Small intestine (tissue), 7 donors: ENCODE results near the gene CNGA4. TPM values are rescaled to one million over a fixed set of nuclear protein-coding genes. Genes with fewer than 3 reads are reported as not detected.
A peak's percentile ranks its signal among the peaks of the same experiment; 100 is the strongest.

Experiments
- DNase-seq, 2 donors: peaks; one replicate each; pipeline versions ENCODE4 v3.0.0 to v3.0.0-alpha.2; 2013
- FAIRE-seq: peaks from 2 replicates; lab custom pipeline; 2012; peaks lifted over from hg19 to GRCh38; lab: Jason Lieb, UNC
- H3K27ac ChIP-seq, 3 donors: one replicate each; pipeline ENCODE4 v1.5.1; 2013; ENCODE audit warnings: low read length in 2 of 3, mild to moderate bottlenecking in 2 of 3, control low read depth in 1 of 3, inconsistent platforms in 1 of 3, low read depth in 1 of 3, moderate library complexity in 1 of 3
- H3K27me3 ChIP-seq, 3 donors: one replicate each; pipeline ENCODE4 v1.6.1; 2013; ENCODE audit warnings: low read length in 3 of 3, inconsistent platforms in 1 of 3; ENCODE audit not compliant: control insufficient read depth in 3 of 3, insufficient read depth in 3 of 3
- H3K36me3 ChIP-seq, 3 donors: one replicate each; pipeline ENCODE4 v1.6.1; 2013; ENCODE audit warnings: low read length in 3 of 3, inconsistent platforms in 1 of 3, low read depth in 1 of 3, mild to moderate bottlenecking in 1 of 3, moderate library complexity in 1 of 3; ENCODE audit not compliant: control insufficient read depth in 3 of 3, insufficient read depth in 2 of 3
- H3K4me1 ChIP-seq, 3 donors: one replicate each; pipeline ENCODE4 v1.6.1; 2013; ENCODE audit warnings: low read length in 2 of 3, inconsistent platforms in 1 of 3, low read depth in 1 of 3, mild to moderate bottlenecking in 1 of 3, moderate library complexity in 1 of 3; ENCODE audit not compliant: control insufficient read depth in 3 of 3, insufficient read depth in 2 of 3
- H3K4me3 ChIP-seq, 3 donors: one replicate each; pipeline ENCODE4 v1.5.1; 2013; ENCODE audit warnings: low read length in 3 of 3, control low read depth in 1 of 3, inconsistent platforms in 1 of 3, low read depth in 1 of 3, mild to moderate bottlenecking in 1 of 3, moderate library complexity in 1 of 3
- H3K9me3 ChIP-seq, 2 donors: one replicate each; pipeline ENCODE4 v1.6.1; 2013; ENCODE audit warnings: low read depth in 1 of 2, low read length in 1 of 2; ENCODE audit not compliant: control insufficient read depth in 2 of 2, insufficient read depth in 1 of 2
- WGBS, 3 donors: extraction: QIAGEN DNeasy Blood & Tissue Kit; methylation state at CpG; one replicate each; pipeline ENCODE4 v1.1.7; 2013; 5-methylcytosine and 5-hydroxymethylcytosine counted together
- polyA plus RNA-seq, 4 donors: library from polyadenylated mRNA; stranded (reverse) in 3 of 4; unstranded in 1 of 4; fragments of 200-250 nt in 3 of 4; fragments of 120-200 nt in 1 of 4; gene quantifications; one replicate each; pipeline versions ENCODE4 v1.2.1 to v1.2.3, GENCODE V29; 2013
- donor health status: healthy with polysubstance abuse.
- donor health status: control.
- donor health status: control.
- donor health status: Bipolar disorder and iron deficiency.
- donor health status: healthy.

The CNGA4 gene
- polyA plus RNA-seq, 4 donors, result 0.09 to 0.32 TPM; not detected in 2

GRCh38 chr11:6258141-6258540 is 19.3 kb downstream of the CNGA4 start:
- no peak overlapping the region for H3K27ac ChIP-seq
- WGBS, 3 donors, result 77 to 83% (median 81%) methylated on average over 3 of the region's 3 CpGs
- no peaks in the 10 kb centered on the region for H3K9me3 ChIP-seq
- peaks cover 0 to 43% (median 20%) of the 10 kb centered on the region in 3 donors for H3K27me3 ChIP-seq
- peaks cover 0 to 11% (median 0%) of the 10 kb centered on the region in 3 donors for H3K4me1 ChIP-seq
- no peak for FAIRE-seq
- H3K36me3 ChIP-seq, result no peaks in the 10 kb centered on the region
- no peak overlapping the region for H3K4me3 ChIP-seq
- DNase-seq, result no peak

- 11 to 15% (median 14%) methylated on average over 12 to 16 of the region's 16 CpGs for WGBS, 3 donors
- DNase-seq, result peak in 1 of 2 donors; percentile 19
- H3K4me1 ChIP-seq, result peaks cover 0 to 8% (median 0%) of the 10 kb centered on the region in 3 donors
- H3K36me3 ChIP-seq, result no peaks in the 10 kb centered on the region
- H3K27ac ChIP-seq, result no peak overlapping the region
- H3K27me3 ChIP-seq, result peaks cover 0 to 43% (median 20%) of the 10 kb centered on the region in 3 donors
- H3K4me3 ChIP-seq, result peak overlapping the region in 1 of 3 donors; percentile 26
- no peak for FAIRE-seq
- H3K9me3 ChIP-seq, result no peaks in the 10 kb centered on the region
These were observed 19.7 kb downstream of the CNGA4 start for GRCh38 chr11:6258571-6259081.

- Histone ChIP-seq H3K36me3 (no peaks in the 10 kb centered on the region), H3K27ac (no peak overlapping the region), H3K4me3 (peak overlapping the region in 1 of 3 donors; percentile 50), H3K27me3 (peaks cover 0 to 43% (median 20%) of the 10 kb centered on the region in 3 donors), H3K9me3 (no peaks in the 10 kb centered on the region), H3K4me1 (peaks cover 0 to 8% (median 0%) of the 10 kb centered on the region in 3 donors)
- DNase-seq (no peak), FAIRE-seq (no peak)
- 39 to 51% (median 50%) methylated on average over 5 of the region's 5 CpGs for WGBS, 3 donors
These were observed 21.4 kb downstream of the CNGA4 start for GRCh38 chr11:6260207-6260726.

GRCh38 chr11:6263662-6264061 is 24.8 kb downstream of the CNGA4 start:
- no peak for DNase-seq
- no peak for FAIRE-seq
- Histone ChIP-seq H3K27me3 (peaks cover 0 to 29% (median 7%) of the 10 kb centered on the region in 3 donors), H3K36me3 (no peaks in the 10 kb centered on the region), H3K9me3 (no peaks in the 10 kb centered on the region), H3K4me1 (peaks cover 0 to 7% (median 0%) of the 10 kb centered on the region in 3 donors), H3K27ac (no peak overlapping the region), H3K4me3 (no peak overlapping the region)
- 81 to 92% (median 91%) methylated on average over 1 of the region's 1 CpG for WGBS, 3 donors

- no peak for DNase-seq
- no peak for FAIRE-seq
- no peak overlapping the region for H3K4me3 ChIP-seq
- no peaks in the 10 kb centered on the region for H3K36me3 ChIP-seq
- H3K9me3 ChIP-seq, result no peaks in the 10 kb centered on the region
- 67 to 92% (median 88%) methylated on average over 1 of the region's 1 CpG for WGBS, 3 donors
- no peak overlapping the region for H3K27ac ChIP-seq
- H3K27me3 ChIP-seq, result no peaks in the 10 kb centered on the region
- H3K4me1 ChIP-seq, result no peaks in the 10 kb centered on the region
These were observed 29.9 kb downstream of the CNGA4 start for GRCh38 chr11:6268820-6269219.

GRCh38 chr11:6269994-6270393 is 31.1 kb downstream of the CNGA4 start:
- FAIRE-seq (no peak), DNase-seq (no peak)
- no peak overlapping the region for H3K27ac ChIP-seq

GRCh38 chr11:6270584-6271246 is 31.8 kb downstream of the CNGA4 start:
- H3K36me3 ChIP-seq, result no peaks in the 10 kb centered on the region
- no peak overlapping the region for H3K27ac ChIP-seq
- DNase-seq, result no peak
- no peaks in the 10 kb centered on the region for H3K4me1 ChIP-seq
- FAIRE-seq, result no peak
- 88 to 90% (median 89%) methylated on average over 39 to 41 of the region's 41 CpGs for WGBS, 3 donors
- H3K4me3 ChIP-seq, result no peak overlapping the region
- H3K9me3 ChIP-seq, result no peaks in the 10 kb centered on the region
- H3K27me3 ChIP-seq, result no peaks in the 10 kb centered on the region

More at GRCh38 chr11:6269994-6270393, 31.1 kb downstream of the CNGA4 start:
- Histone ChIP-seq H3K4me3 (no peak overlapping the region), H3K27me3 (no peaks in the 10 kb centered on the region), H3K4me1 (no peaks in the 10 kb centered on the region), H3K9me3 (no peaks in the 10 kb centered on the region), H3K36me3 (no peaks in the 10 kb centered on the region)
- 91 to 92% (median 92%) methylated on average over 24 of the region's 24 CpGs for WGBS, 3 donors

- Histone ChIP-seq H3K4me1 (no peaks in the 10 kb centered on the region), H3K27me3 (no peaks in the 10 kb centered on the region), H3K36me3 (no peaks in the 10 kb centered on the region), H3K4me3 (no peak overlapping the region), H3K9me3 (no peaks in the 10 kb centered on the region), H3K27ac (no peak overlapping the region)
- 51 to 63% (median 58%) methylated on average over 3 of the region's 3 CpGs for WGBS, 3 donors
- FAIRE-seq, result no peak
- no peak for DNase-seq
These were observed 32.7 kb downstream of the CNGA4 start for GRCh38 chr11:6271598-6271997.
